ENCODE data around the gene EGF.

DNA sequence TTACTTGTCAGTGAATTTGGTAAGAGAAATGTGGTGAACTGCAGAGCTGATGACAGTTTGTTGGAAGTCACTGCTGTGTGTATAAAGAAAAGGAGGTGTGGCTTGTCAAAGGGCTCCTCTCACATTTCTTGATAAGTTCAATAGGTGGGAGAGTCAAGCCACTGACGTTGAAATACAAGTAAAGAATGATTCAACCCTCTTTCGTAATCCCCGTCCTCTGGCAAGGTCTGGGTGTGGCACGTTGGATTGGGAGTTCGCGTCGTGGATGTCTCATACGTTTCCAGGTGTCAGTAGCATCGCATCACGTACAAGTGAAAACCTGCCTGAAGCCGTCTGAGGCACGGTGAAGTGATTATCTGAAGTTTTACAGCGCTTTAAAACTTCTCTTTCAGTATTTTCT is 76.4 kb downstream of the EGF start:
- TF ChIP-seq, protein P1, sequence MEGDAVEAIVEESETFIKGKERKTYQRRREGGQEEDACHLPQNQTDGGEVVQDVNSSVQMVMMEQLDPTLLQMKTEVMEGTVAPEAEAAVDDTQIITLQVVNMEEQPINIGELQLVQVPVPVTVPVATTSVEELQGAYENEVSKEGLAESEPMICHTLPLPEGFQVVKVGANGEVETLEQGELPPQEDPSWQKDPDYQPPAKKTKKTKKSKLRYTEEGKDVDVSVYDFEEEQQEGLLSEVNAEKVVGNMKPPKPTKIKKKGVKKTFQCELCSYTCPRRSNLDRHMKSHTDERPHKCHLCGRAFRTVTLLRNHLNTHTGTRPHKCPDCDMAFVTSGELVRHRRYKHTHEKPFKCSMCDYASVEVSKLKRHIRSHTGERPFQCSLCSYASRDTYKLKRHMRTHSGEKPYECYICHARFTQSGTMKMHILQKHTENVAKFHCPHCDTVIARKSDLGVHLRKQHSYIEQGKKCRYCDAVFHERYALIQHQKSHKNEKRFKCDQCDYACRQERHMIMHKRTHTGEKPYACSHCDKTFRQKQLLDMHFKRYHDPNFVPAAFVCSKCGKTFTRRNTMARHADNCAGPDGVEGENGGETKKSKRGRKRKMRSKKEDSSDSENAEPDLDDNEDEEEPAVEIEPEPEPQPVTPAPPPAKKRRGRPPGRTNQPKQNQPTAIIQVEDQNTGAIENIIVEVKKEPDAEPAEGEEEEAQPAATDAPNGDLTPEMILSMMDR (IDR thresholded peaks at IDR 0.05; ENCODE audit: poor library complexity, severe bottlenecking), result no peak
- no peak for TF ChIP-seq EP300 (conservative IDR thresholded peaks at IDR 0.05; ENCODE audit: poor library complexity, severe bottlenecking)
